B cell (primary cell): ENCODE measurements around the gene PPT2. TPM values are rescaled to one million over a fixed set of nuclear protein-coding genes. Genes with fewer than 3 reads are reported as not detected.

Experiments
- ATAC-seq: fragments of 200-7000 bp; cut with Tn5 transposase; one replicate; pipeline ENCODE4 v1.10.0; 2021; ENCODE audit warnings: low read depth, mild to moderate bottlenecking, moderate number of reproducible peaks, moderate library complexity
- CTCF ChIA-PET: fragments of 350-600 bp; sonication (Branson Sonifier 250); formaldehyde crosslinking; loops from one replicate; lab custom pipeline; 2021; ENCODE audit warnings: antibody characterized with exemption, inconsistent platforms; lab: Charles Lee
- POLR2A ChIA-PET: fragments of 350-600 bp; sonication (Branson Sonifier 250); formaldehyde crosslinking; loops from one replicate; lab custom pipeline; 2021; ENCODE audit warnings: antibody characterized with exemption; lab: Charles Lee
- DNase-seq: peaks from one replicate; pipeline ENCODE4 v3.0.0; 2013
- H2AFZ ChIP-seq: 2 replicates; pipeline ENCODE4 v1.6.1; 2012; ENCODE audit warnings: mild to moderate bottlenecking, low read depth, low read length; ENCODE audit not compliant: insufficient read depth, poor library complexity, severe bottlenecking
- H3K27ac ChIP-seq, 2 donors: 1 replicate in 1 of 2; 2 replicates in 1 of 2; pipeline ENCODE4 v1.5.1; 2012 to 2013; ENCODE audit warnings: low read length in 2 of 2, mild to moderate bottlenecking in 2 of 2, moderate library complexity in 1 of 2
- H3K27me3 ChIP-seq, 4 experiments: fragments of 200-600 bp in 1 of 4; sonication (generic) in 1 of 4; replicated peaks in 1 of 4; 1 replicate in 2 of 4; 2 replicates in 2 of 4; pipeline versions ENCODE4 v1.6.1 to v1.7.0; 2013 to 2016; ENCODE audit warnings: low read length in 3 of 4, mild to moderate bottlenecking in 2 of 4, mixed read lengths in 1 of 4, moderate library complexity in 1 of 4; ENCODE audit not compliant: insufficient read depth in 4 of 4, control insufficient read depth in 3 of 4; ENCODE audit errors: control extremely low read depth in 1 of 4
- H3K36me3 ChIP-seq, 2 experiments: replicated peaks in 1 of 2; 1 replicate in 1 of 2; 2 replicates in 1 of 2; pipeline versions ENCODE4 v1.6.1 to v1.7.1; 2013; ENCODE audit warnings: low read length in 1 of 2; ENCODE audit not compliant: insufficient read depth in 2 of 2, control insufficient read depth in 1 of 2; ENCODE audit errors: control extremely low read depth in 1 of 2, extremely low read depth in 1 of 2
- H3K4me1 ChIP-seq, 2 donors: fragments of 200-600 bp in 1 of 2; sonication (generic) in 1 of 2; 1 replicate in 1 of 2; 2 replicates in 1 of 2; pipeline versions ENCODE4 v1.5.1 to v1.6.1; 2013 to 2017; ENCODE audit warnings: low read length in 2 of 2; ENCODE audit not compliant: control insufficient read depth in 2 of 2, insufficient read depth in 2 of 2
- H3K4me2 ChIP-seq: replicated peaks from 2 replicates; pipeline ENCODE3; 2012; ENCODE audit warnings: mild to moderate bottlenecking, low read depth, low read length; ENCODE audit not compliant: poor library complexity, severe bottlenecking
- H3K4me3 ChIP-seq, 5 experiments: fragments of 200-600 bp in 1 of 5; sonication (generic) in 1 of 5; 1 replicate in 3 of 5; 2 replicates in 2 of 5; pipeline versions ENCODE4 v1.5.1 to v1.7.0; 2011 to 2016; ENCODE audit warnings: low read length in 4 of 5, mild to moderate bottlenecking in 4 of 5, low read depth in 2 of 5, control low read depth in 1 of 5, moderate library complexity in 1 of 5; ENCODE audit not compliant: insufficient read depth in 1 of 5; ENCODE audit errors: control extremely low read depth in 1 of 5, extremely low read depth in 1 of 5
- H3K79me2 ChIP-seq: fragments of 200-600 bp; sonication (generic); one replicate; pipeline ENCODE4 v1.6.0; 2016; ENCODE audit warnings: low read length; ENCODE audit not compliant: control insufficient read depth, insufficient read depth
- H3K9ac ChIP-seq: fragments of 200-600 bp; sonication (generic); 2 replicates; pipeline ENCODE4 v1.6.1; 2017; ENCODE audit warnings: mild to moderate bottlenecking, low read length, moderate library complexity
- H3K9me3 ChIP-seq, 3 donors: one replicate each; pipeline versions ENCODE4 v1.6.1 to v1.7.1; 2013; ENCODE audit warnings: low read length in 2 of 3; ENCODE audit not compliant: control insufficient read depth in 2 of 3, insufficient read depth in 1 of 3; ENCODE audit errors: control extremely low read depth in 1 of 3
- H4K20me1 ChIP-seq: 2 replicates; pipeline ENCODE4 v1.6.0; 2012; ENCODE audit warnings: mild to moderate bottlenecking, low read length; ENCODE audit not compliant: insufficient read depth, control insufficient read depth, poor library complexity, severe bottlenecking
- H3K27ac Mint-ChIP-seq: one replicate; pipeline ENCODE4 v1.8.0; 2021; ENCODE audit warnings: mixed read lengths
- H3K27me3 Mint-ChIP-seq: one replicate; pipeline ENCODE4 v1.8.0; 2021; ENCODE audit warnings: mixed read lengths
- H3K4me1 Mint-ChIP-seq: one replicate; pipeline ENCODE4 v1.8.0; 2021; ENCODE audit warnings: mixed read lengths
- H3K4me3 Mint-ChIP-seq: one replicate; pipeline ENCODE4 v1.8.0; 2021; ENCODE audit warnings: mixed read lengths
- H3K9me3 Mint-ChIP-seq: one replicate; pipeline ENCODE4 v1.8.0; 2022; ENCODE audit warnings: mixed read lengths; ENCODE audit not compliant: insufficient read depth
- CTCF ChIP-seq: fragments of 200-600 bp; IDR thresholded peaks from one replicate; pipeline ENCODE4 v1.8.0; 2022; ENCODE audit warnings: antibody characterized with exemption, mild to moderate bottlenecking
- EZH2 ChIP-seq: IDR thresholded peaks from 2 replicates; pipeline ENCODE4 v1.6.1; 2012; ENCODE audit warnings: borderline replicate concordance, low read depth, mild to moderate bottlenecking, moderate library complexity, low read length; ENCODE audit not compliant: insufficient read depth, poor library complexity, severe bottlenecking
- WGBS: methylation state at CpG from one replicate; pipeline ENCODE4 v1.1.5; 2013; ENCODE audit warnings: missing lambda C conversion rate; ENCODE audit not compliant: insufficient coverage; 5-methylcytosine and 5-hydroxymethylcytosine counted together
- intact Hi-C: fragments of 100-400 bp; cut with micrococcal nuclease; formaldehyde crosslinking; loops from one replicate; pipeline ENCODE4 v1.10.0; 2022
- polyA plus RNA-seq: library from polyadenylated mRNA; depleted of rRNA; stranded (reverse); fragments of >200 nt; gene quantifications from 2 replicates; pipeline ENCODE4 v1.2.3, GENCODE V29; 2012
- total RNA-seq, 2 donors: library from RNA; stranded (reverse); fragments of 120-200 nt in 1 of 2; gene quantifications; 1 replicate in 1 of 2; 2 replicates in 1 of 2; pipeline versions ENCODE4 v1.2.3 to v1.2.4, GENCODE V29; 2013 to 2022

Gene PPT2
- total and polyA plus RNA-seq, 2 donors (not counting 1 experiment from before 2014, with no cell fraction given): 1.2 to 4.2 TPM

DNA sequence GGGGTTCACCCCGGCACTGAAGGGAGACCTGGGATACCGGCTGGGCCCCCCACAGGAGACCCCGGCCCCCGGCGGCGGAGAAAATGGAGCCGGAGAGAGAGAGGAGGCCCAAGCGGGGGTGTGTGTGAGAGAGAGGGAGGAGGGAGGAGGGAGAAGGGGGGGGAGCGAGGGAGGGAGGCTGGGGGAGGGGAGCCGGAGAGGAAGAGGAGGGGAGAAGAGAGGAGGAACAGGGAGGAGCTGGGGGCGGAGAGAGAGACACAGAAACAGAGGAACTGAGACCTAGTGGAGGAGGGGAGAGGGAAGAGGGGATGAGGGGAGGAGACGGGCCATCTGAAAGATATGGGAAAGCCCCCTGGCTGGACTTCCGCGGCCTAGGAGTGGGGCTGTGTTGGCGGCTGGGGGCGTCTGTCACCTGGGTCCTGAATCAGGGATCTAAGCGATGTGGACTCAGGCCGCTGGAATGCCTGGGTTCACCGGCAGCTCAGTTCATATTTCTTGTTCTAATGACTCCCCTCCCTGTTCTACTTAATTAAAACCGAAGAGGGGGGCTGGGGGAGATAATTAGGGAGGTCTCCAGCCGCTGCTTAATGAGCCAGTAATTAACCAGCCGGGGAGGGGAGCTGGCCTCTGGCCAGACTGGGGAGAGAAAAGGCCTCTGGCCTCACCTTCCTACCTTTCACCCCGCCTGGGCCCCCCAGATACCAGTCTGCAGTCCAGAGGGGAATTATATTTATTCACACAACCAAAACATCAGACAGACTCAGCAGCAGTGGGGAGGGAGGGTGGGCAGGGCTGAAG, 36.3 kb downstream of the PPT2 start, which contains the start of gene PBX2:
PBX2 (minus strand) TSS at position 149 of the 798 bp plus-strand sequence. CDS start 287 bp downstream, outside the sequence.
- WGBS: 0% methylated on average over 7 of the region's 23 CpGs
- Mint-ChIP-seq H3K4me3 (peak within 1 kb of the TSS; percentile 91), H3K4me1 (peaks cover 80% of the 10 kb centered on the region), H3K27ac (peak within 1 kb of the TSS; percentile 96), H3K27me3 (no peaks in the 10 kb centered on the region), H3K9me3 (no peaks in the 10 kb centered on the region)
- Histone ChIP-seq H3K4me3 (peak within 1 kb of the TSS; percentile 74 to 99 (median 95)), H3K27me3 (no peaks in the 10 kb centered on the region), H3K4me2 (peak within 1 kb of the TSS; percentile 91), H3K9ac (peak within 1 kb of the TSS; percentile 96), H3K36me3 (peaks cover 0 to 37% of the 10 kb centered on the region in 2 experiments), H3K9me3 (no peaks in the 10 kb centered on the region), H2AFZ (peak within 1 kb of the TSS; percentile 41), H3K27ac (peak within 1 kb of the TSS; percentile 93 to 97), H3K79me2 (peaks cover 58% of the 10 kb centered on the region), H3K4me1 (peaks cover 55 to 74% of the 10 kb centered on the region in 2 donors), H4K20me1 (no peaks in the 10 kb centered on the region)
- intact Hi-C loops: loop anchor here (1.0 to 10.0 kb wide), 3 partner anchors 14 to 695 kb away; partner anchors contain the start of genes AGPAT1, CLIC1 and MICB
- ChIA-PET CTCF (interaction anchor here (0.7 to 1.6 kb wide), 3 partner anchors 13 to 62 kb away, joined by 3 read pairs; partner anchors contain the start of gene ATF6B), POLR2A (interaction anchor here (0.6 to 1.7 kb wide), 11 partner anchors 8 to 781 kb away, joined by 3 to 11 read pairs (median 4); partner anchors contain the start of genes AGPAT1, ATF6B, BRD2 and HLA-DMB)
- DNase-seq (peak; percentile 93), ATAC-seq (peak; percentile 86)
- no peak for TF ChIP-seq EZH2
- no peak for TF ChIP-seq CTCF
